ENCODE results near the gene IRF2. TPM values are rescaled to one million over a fixed set of nuclear protein-coding genes. Genes with fewer than 3 reads are reported as not detected.

IRF2 gene
- total RNA-seq, 1 donor from 2014 or later, result 80.8 TPM

DNA sequence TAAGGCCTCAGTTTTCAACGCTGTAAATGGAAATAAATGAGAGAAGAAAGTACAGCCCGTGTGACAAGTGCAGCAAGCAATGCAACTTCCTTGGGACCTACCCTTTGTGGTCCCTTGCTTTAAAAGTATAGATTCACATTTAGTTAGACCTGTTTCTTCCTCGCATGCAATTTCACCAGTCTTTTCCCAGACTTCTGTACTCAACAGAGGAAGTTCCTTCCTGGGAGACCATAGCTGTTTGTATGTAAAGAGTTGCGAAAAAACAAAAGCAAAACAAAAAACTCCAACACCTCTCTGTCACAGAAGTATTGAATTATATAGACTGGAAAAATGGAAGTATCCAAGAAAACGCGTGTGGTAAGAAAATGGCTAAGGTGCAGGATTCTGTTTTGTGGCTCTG is 1.1 kb upstream of the IRF2 start:
- intact Hi-C loops (cut with micrococcal nuclease), result loop anchor here (2.0 to 10.0 kb wide), 3 partner anchors 29 to 971 kb away; partner anchors contain the start of genes ACSL1 and ING2

DNA sequence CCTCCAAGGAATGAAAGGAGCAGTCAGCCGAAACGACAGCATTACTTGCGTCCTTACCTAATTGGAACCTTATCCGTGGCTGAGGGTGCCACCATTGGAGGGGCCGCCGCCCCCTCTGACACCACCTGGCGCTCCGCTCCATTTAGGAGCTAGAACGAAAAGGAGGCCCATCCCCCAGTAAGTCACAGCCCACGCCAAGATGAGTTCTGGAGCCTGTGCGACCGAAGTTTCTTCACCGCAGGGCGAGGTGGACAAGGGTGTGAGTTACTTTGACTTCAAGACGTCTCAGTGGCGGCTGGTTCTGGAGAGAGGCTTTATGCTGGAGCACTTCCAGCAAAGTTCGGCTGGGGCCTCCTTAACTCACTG is 729 bp upstream of the IRF2 start:
- intact Hi-C loops (cut with micrococcal nuclease), result loop anchor here (2.0 to 10.0 kb wide), 3 partner anchors 30 to 970 kb away; partner anchors contain the start of genes ACSL1 and ING2

DNA sequence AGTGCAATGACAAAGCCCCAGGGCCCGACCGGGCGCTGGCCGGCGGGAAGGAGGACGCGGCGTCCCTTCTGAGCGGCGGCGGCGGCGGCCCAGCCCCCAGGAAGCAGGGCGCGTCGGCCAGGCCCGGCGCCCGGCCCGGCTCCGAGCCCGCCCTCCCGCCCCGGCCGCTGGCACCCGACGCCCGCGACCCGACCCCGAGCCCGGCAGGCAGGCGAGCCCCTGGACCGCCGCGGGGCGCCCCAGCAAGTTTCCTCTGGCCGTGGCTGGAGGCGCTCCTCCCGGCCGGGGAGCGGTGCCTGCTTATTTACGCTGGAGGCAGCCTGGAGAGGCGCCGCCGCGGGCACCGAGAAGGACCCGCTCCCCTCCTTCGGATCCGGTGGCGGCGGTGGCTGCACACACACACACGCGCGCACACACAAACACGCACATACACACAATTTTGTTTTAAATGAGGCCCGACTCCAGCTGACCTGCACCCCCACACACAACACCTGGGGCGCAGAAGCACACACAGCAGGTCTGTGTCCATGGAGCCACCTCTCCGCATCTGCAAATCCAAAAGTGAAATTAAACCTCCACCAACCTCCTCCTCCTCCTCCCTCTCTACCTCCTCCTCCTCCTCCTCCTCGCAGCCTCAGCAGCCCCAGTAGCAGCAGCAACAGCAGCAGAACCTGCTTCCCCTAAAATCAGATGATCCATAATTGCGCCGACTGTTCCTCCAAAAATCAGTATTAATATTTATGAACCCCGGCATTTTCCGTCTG is 669 bp downstream of the IRF2 start:
- intact Hi-C loops (cut with micrococcal nuclease), result loop anchor here (1.0 to 10.0 kb wide), 15 partner anchors 20 to 1719 kb away; partner anchors contain the start of genes ACSL1, ANKRD37, CASP3 and CDKN2AIP

DNA sequence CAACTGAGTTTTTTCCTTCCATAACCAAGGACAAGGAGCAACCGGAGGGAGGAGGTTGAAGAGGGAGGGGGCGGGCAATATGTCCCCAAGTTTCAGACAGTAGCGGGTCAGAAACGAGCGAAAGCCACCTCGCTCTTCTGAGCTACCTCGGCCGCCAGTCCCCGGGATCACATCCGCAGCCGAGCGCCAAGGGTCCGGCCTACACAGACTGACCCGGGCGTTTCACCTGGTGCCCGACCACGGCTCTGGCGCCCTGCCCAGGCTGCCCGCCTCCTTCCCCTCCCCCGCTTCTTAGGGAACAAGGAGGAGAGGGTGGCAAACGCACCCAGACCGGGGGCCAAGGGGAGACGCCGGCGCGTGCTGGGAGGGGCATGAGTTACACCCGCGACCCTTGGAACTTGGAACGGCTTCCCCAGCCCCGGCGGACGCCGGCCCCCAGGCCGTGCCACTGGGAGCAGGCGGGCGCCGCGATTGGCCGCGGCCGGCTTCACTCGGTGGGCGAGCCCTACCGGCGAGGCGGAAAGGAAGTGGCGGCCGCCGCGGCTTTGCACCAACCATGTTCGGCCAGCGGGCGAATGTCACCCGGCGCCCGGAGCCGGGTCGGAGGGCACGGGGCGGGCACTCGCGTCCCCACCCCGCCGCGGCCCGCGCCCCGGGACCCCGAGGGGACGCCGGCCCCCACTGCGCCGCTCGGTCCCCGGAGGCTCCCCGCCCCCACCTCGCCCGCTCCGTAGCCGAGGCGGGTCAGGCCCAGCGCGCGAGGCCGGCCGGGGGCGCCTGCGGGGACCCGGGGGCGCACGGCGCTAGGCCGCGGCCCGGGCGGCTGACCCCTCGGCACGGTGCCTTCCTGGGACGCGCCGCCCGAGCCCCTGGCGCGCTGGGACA is 1.5 kb downstream of the IRF2 start:
- intact Hi-C loops (cut with micrococcal nuclease), result loop anchor here (5.0 to 10.0 kb wide), 3 partner anchors 191 to 1719 kb away; partner anchors contain the start of genes ACSL1 and CYP4V2

DNA sequence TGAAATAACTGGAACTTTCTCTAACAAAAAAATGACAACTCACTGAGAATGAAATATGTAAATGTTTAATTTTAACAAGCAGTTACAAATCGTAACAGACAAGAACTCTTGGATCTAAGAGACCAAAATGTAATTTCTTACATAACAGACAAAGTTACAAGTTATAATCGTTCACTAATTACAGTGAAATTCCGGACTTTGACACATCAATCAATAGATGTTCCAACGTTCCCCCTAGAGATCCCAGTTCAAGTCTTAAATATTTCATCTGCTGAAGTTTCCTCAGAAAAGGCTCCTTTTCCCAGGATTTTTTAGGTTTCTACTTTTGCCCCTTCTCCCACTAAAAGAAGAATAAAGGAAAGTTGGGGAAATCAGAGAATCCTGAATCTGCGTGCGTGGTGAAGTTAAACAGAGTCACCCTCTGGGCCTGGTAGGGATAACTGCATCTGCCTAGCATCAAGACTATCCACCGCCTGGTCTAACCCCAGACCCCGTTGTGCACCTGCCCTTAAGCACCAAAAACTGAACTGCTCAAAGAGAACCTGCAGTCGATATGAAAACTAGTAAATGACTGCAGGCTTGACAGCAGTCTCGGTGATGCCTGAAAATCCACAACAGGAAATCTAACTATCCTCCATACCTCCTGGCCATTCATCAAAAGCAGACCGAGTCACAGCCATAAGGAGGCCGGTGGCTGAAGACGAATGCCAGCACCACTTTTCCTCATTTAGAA is 2.3 kb downstream of the IRF2 start:
- intact Hi-C loops (cut with micrococcal nuclease), result loop anchor here (5.0 to 10.0 kb wide), 3 partner anchors 190 to 1720 kb away; partner anchors contain the start of genes ACSL1 and CYP4V2

DNA sequence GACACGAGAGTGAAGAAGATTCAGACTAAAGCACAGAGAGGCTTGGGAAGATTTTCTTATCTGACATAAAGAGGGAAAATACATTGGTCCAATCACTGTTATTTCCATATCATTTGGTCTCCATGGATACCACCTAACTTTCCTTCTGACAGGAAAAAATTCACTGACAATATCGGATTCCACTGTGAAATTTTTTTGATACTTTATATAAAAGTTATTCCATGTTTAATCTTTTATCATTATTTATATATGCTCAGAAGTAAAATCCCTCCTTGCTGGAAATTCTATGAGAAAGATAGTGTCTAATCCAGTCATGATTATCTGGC is 3.6 kb downstream of the IRF2 start:
- intact Hi-C loops (cut with micrococcal nuclease), result loop anchor here (5.0 to 10.0 kb wide), 3 partner anchors 188 to 1722 kb away; partner anchors contain the start of genes ACSL1 and CYP4V2

DNA sequence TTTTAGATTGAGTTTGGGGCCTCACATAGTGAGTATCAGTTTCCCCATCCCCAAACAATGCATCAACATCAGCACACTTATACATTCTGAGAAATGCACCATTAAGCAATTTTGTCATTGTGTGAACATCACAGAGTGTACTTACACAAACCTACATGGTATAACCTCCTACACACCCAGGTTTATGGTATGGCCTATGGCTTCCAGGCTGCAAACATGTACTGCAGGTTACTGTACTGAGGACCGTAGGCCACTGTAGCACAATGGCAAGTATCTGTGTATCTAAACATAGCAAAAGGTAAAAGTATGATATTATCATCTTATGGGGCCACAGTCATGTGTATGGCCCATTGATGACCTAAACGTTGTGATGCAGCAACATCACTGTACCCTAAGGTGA is 7.7 kb downstream of the IRF2 start:
- intact Hi-C loops (cut with micrococcal nuclease), result no loop called here

DNA sequence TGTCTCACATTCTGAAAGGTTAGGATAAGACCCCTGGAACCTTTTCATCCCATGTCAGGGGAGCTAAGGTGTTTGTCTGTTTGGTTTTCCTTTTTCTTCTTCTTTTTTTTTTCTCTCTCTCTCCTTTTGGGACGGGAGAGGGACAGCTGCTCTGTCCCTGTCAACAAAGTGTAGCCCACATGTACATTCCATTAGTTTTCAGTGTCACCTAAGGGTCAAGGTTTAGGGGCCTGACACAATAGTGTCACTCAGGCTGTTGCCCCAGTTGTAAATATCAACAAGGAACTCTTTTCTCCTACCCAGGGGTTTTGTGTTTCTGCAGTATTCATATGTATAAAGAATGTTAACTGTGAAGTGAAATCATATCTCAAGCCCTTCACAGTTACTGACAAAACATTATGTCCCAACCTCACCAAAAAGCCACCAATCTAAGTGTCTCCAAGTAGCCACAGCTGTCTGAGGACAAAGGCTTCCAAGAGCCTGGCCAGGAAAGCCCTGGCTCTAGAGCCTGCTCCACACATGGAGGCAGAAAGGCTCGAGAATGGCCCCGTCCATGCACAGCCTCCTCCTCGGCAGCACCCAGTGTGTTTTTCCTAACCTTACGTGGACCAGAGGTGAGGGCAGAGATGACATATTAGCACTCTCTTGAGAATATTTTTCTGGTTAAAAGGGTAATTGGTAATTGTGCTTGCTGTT is 9.4 kb downstream of the IRF2 start:
- intact Hi-C loops (cut with micrococcal nuclease), result no loop called here

DNA sequence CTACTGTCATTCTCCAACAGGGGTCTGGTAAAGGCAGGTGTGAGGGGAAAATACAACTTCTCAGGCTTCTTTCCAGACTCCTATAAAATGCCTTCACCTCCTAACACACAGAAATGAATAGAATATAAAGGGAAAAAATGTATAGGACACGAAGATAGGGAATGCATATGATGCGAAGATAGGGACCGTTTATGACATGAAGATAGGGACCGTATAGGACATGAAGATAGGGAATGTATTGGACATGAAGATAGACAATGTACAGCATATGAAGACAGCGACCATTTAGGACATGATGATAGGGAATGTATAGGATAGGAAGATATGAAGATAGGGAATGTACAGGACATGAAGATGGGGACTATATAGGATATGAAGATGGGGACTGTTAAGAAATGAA is 10.5 kb downstream of the IRF2 start:
- intact Hi-C loops (cut with micrococcal nuclease), result no loop called here

DNA sequence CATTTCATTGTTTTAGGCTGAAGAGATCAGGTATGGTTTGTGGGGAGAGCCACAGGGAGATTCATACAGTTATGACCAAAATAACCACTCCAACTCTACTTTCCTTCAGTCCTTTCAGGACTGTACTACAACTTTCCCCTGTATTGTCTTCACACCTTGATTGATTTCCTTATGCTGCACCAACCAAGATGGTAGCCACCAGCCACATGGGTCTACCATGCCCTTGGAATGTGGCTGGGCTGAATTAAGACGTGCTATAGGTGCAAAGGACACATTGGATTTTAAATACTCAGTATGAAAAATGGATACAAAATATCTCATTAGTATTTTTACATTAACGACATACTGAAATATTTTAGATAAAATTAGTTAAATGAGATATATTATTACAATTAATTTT is 11.2 kb downstream of the IRF2 start:
- intact Hi-C loops (cut with micrococcal nuclease), result no loop called here

DNA sequence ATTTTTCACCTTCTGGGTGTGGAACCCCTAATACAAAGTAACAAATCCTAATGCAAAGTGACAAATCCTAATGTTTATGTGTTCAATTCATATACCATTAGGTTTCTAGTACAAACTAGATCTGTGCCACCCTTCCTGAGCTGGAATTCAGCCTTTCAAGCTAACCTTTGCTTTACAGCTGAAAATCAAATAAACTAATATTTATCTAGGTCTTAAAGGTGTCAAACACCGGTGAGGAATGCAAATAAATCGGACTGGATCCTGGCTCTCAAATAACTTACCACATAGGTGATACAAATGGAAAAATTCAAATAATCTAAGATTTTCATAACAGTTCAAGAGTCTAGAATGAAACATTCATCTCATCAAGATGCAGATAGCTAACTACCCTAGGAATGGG is 11.6 kb downstream of the IRF2 start:
- intact Hi-C loops (cut with micrococcal nuclease), result no loop called here

DNA sequence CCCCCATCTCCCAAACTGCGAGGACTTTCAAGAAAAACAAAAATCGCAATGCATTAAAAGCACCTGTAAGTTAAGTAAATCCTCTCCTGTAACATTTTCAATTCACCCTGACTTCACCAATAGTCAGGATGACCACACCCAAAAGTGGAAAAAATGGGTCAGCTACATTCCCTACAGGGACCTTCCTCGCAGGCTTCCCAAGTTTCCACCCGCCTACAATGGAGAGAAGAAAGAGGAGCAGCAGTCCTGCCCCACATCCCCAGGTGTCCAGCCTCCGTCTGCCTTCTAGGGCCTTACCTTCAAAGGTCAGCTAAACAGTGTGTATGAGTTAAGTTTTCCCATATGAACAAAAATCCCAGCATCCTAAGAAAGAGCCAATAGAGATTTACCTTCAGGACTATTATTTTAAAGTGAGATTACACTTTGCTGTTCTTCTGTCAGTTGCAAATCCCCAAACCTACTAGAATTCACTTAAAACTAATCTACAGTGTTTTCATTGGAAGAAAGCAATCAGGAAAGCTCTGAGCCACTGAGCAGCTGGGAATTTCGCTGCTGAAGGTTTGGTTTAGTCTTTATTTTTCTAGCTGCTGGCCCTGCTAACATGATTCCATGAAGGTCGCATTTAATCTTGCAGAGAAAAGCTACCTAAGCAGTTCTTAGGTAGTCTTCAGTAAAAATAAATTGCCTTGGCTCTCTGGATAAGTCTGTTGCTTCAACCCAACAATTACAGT is 12.5 kb downstream of the IRF2 start:
- intact Hi-C loops (cut with micrococcal nuclease), result no loop called here

DNA sequence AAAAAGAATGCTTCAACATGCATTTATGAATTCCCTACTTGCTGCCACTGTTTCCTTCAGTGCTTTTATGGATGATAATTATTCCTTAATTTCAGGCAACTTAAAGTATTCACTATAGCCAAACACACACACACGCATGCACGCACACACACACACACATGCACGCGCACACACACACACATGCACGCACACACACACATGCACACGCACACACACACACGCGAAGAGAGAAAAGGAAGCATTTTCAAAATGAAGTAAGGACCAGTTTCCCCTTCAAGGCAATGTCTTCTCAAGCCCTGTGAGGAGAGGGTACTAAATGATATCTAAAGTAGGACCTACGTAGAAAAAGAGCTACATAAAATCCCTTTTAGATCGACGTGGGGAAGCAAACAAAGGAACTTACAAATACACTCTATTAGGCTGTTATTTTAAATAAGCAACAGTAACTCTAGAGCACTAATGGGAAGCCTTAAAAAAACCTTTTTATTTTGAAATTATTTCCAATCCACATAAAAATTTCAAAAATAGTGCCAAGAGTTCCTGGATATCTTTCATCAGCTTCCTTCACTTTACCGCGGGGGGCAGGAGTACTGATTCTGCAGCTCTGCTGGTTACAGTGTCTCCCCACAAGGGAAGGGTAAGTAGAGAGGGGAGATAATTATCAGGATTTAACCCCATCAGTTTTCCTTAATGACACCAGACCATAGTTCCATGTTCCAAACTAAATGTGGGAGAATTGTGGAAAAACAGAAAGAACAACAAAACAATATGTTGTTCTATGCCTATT is 13.7 kb downstream of the IRF2 start:
- intact Hi-C loops (cut with micrococcal nuclease), result no loop called here

DNA sequence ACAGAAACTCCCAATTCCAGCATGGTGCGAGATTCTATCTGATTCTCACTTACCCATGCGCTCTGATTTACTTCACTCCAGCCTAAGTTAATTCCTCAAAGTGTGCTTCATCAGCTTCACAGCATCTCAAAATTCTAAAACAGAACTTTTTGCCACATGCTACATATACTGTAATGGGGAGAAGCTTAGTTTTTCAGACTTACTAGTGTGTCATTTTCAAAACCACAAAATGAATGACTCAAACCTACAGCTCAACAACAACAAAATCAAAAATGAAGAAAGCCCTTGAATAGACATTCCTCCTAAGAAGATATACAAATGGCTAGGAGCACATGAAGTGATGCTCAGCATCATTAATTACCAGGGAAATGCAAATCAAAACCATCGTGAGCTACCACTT is 14.9 kb downstream of the IRF2 start:
- intact Hi-C loops (cut with micrococcal nuclease), result loop anchor here (1.0 kb wide), 1 partner anchor 140 kb away; no protein-coding TSS in a partner anchor

DNA sequence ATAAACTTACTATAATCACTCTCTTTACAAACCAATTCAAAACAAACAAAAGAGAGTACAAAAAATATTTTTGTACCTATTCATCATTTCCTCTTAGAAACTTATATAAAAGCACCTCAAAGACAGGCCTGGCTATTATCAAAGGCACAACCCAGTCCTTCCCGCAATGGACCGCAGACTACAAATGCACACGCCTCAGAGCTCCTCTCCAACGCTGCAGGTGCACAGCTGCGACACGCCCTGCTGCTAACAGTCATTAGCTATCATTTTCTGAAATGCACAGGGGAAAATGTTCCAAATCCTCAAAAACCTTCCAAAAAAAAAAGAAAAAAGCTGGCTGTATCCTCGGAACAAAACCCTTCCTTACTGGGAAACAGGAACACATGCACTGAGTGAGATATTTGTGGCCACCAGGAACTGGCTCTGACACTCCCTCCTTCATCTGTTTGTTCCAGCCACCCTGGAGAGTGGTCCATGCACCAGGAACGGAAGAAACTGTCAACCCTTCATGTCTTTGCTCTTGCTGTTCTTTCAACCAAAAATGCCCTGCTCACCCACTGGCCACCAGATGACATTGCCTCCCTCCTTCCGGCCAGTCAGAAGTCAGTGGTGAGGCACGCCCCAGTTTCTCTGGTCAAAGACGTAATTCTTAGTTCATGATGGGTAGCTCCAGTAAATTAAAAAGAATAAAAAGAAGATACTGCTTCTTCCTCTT is 16.7 kb downstream of the IRF2 start:
- intact Hi-C loops (cut with micrococcal nuclease), result no loop called here

DNA sequence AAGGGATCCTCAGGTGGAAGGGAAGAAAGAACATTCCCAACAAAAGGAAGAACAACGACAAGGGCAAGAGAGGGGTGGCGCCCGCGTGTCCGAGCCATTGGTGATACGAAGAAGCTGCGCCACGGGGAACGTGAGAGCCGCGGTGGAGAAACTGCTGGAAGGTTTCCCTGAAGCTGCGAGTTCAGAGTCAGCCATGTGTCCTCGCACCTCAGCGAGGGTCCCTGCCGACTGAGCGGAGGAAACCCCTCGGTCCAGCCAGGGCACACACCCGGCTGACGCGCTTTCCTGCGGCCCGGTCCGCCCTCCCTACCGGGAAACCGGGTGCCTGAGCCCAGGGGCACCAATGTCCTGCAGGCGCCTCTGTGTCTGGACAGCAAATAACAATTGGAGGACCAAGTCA is 18.0 kb downstream of the IRF2 start:
- intact Hi-C loops (cut with micrococcal nuclease), result no loop called here

DNA sequence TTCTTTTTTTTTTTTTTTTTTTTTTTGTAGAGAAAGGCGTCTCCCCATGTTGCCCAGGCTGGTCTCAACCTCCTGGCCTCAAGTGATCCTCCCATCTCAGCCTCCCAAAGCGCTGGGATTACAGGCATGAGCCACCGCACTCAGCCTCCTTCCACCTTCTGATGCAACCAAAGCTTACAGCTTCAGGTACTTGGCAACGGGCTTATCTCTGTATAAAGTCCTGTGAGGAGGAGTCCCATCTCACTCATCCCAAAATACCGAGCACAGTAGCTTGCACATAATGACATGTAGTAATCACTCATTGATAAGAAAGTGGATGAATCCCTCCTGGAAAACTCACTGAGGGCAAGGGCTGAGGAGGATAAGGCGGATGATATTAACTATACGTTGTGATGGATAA is 19.1 kb downstream of the IRF2 start:
- intact Hi-C loops (cut with micrococcal nuclease), result no loop called here

DNA sequence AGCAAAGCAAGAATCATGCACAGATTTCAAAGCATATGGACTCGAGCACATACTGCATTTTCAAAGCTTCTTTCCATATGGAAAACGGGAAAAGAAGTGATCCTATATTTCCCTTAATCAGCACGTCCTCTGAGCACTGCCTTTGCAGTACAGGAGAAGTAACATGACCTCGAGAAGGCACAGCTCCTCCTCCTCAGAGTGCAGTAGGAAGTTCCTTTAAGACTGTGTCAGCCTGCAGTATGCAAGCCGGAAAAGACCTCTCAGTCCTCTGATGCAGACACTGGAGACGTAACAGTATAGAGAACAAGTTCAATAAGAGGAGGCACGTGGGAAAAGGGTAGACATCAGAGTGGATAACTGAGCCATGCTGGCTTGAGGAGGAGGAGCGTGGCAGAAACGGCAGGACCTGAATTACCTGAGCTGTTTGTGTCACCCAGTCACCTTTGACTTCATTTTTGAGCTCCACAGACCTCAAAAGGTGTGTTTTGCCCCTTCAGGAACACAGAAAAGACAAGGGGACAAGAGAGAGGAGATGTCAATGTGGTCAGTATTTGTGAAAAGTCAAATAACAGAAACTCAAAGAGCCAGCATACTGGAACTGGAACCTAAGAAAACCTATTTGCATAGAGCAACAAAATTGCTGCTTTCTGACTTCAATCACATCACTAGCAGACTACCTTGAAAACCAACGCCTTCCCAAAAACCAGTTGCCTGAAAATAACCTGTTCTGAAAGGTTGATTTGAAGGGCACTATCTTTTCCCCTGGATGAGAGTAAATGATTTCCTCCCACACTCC is 20.8 kb downstream of the IRF2 start:
- intact Hi-C loops (cut with micrococcal nuclease), result loop anchor here (1.0 to 5.0 kb wide), 2 partner anchors 21 to 36 kb away; partner anchors contain the start of gene IRF2
